ENCODE results near the gene DNAL1.
A peak's percentile ranks its signal among the peaks of the same experiment; 100 is the strongest.
"Not testable (repeated sequence)": the region's sequence is repeated elsewhere in the genome, so short reads cannot be mapped to it uniquely, and the experiment has no call there.

Gene DNAL1

GRCh38 chr14:73644531-73645247, at the start of gene DNAL1:
TSS of gene DNAL1 (plus strand) at chr14:73644986. CDS start at chr14:73645040, 54 bp downstream.
- peak; percentile 95 for DNase-seq

- DNase-seq, result no peak
Observed at GRCh38 chr14:73599499-73599898, 45.3 kb upstream of the DNAL1 start.

- DNase-seq, result no peak
Observed at GRCh38 chr14:73602994-73603393, 41.8 kb upstream of the DNAL1 start.

GRCh38 chr14:73606271-73606670, 38.5 kb upstream of the DNAL1 start:
- no peak for DNase-seq

- DNase-seq, result no peak
Observed at GRCh38 chr14:73607241-73607640, 37.5 kb upstream of the DNAL1 start.

GRCh38 chr14:73610687-73611086, 34.1 kb upstream of the DNAL1 start:
- DNase-seq, result no peak

- DNase-seq, result peak; percentile 83
Observed at GRCh38 chr14:73612339-73613045, 32.3 kb upstream of the DNAL1 start, which contains the start of gene ACOT6. TSS of gene ACOT6 (plus strand) at chr14:73612517. CDS start at chr14:73612572, 55 bp downstream.

- DNase-seq, result no peak
Observed at GRCh38 chr14:73613046-73613383, 31.8 kb upstream of the DNAL1 start.

- no peak for DNase-seq
Observed at GRCh38 chr14:73613419-73613963, 31.3 kb upstream of the DNAL1 start.

- no peak for DNase-seq
Observed at GRCh38 chr14:73616831-73617230, 28.0 kb upstream of the DNAL1 start.

- no peak for DNase-seq
Observed at GRCh38 chr14:73619524-73619923, 25.3 kb upstream of the DNAL1 start.

- no peak for DNase-seq
Observed at GRCh38 chr14:73620268-73620667, 24.5 kb upstream of the DNAL1 start.

- no peak for DNase-seq
Observed at GRCh38 chr14:73623504-73624054, 21.2 kb upstream of the DNAL1 start.

- DNase-seq, result no peak
Observed at GRCh38 chr14:73625706-73626105, 19.1 kb upstream of the DNAL1 start.

- DNase-seq, result no peak
Observed at GRCh38 chr14:73627151-73627558, 17.6 kb upstream of the DNAL1 start.

GRCh38 chr14:73630009-73630780, 14.6 kb upstream of the DNAL1 start:
- no peak for DNase-seq

GRCh38 chr14:73633116-73634010, 11.4 kb upstream of the DNAL1 start:
- peak; percentile 70 for DNase-seq

GRCh38 chr14:73634011-73634833, 10.6 kb upstream of the DNAL1 start:
- peak; percentile 18 for DNase-seq

- not testable (repeated sequence) for DNase-seq
Observed at GRCh38 chr14:73636355-73636754, 8.4 kb upstream of the DNAL1 start.

- DNase-seq, result no peak
Observed at GRCh38 chr14:73637830-73638229, 7.0 kb upstream of the DNAL1 start.

GRCh38 chr14:73640796-73641365, 3.9 kb upstream of the DNAL1 start:
- no peak for DNase-seq

All from stimulated activated CD4-positive, alpha-beta T cell treated with anti-CD3 and anti-CD28 coated beads, Interleukin-15, amount 100 ng/mL, for 24 hours (primary cell).